Measurements from ENCODE around the gene PTCD3. TPM values are rescaled to one million over a fixed set of nuclear protein-coding genes. Genes with fewer than 3 reads are reported as not detected.
A peak's percentile ranks its signal among the peaks of the same experiment; 100 is the strongest.

PTCD3 gene
- total and polyA plus RNA-seq, 2 of the 4 experiments (the other 2 are of a cell fraction) = 44.0 to 48.9 TPM

DNA sequence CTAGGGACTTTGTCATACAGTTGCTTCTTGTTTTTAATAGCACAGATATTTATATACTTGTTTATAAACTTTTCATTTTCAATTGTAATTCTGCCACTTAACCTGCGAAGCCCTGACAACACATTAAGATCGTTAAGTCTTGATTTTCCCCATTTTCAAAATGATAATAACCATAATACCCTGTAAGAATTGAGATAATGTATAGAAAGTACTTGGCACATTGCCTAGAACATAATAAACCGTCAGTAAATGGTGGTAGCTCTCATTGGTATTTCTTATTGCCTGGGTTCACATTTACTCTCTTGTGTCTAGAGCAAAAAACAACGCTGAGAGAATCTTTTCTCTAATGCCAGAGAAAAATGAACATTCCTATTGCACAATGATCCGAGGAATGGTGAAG is 18.6 kb downstream of the PTCD3 start:
- DNase-seq = no peak
- Histone ChIP-seq H3K4ac (ENCODE audit: low read depth, low read length) (no peak overlapping the region), H3K4me3 (ENCODE audit: insufficient read depth, low read depth, low read length) (no peak overlapping the region), H3K4me2 (ENCODE audit: low read depth, low read length) (no peak overlapping the region), H2AFZ (replicated peaks; ENCODE audit: low read length, poor library complexity) (no peak overlapping the region), H3K18ac (ENCODE audit: low read depth, low read length) (no peak overlapping the region), H2BK15ac (ENCODE audit: low read depth, low read length) (no peak overlapping the region), H3K27ac (ENCODE audit: insufficient read depth, low read length) (no peak overlapping the region), H2BK20ac (ENCODE audit: low read depth, low read length) (no peak overlapping the region), H3K9ac (ENCODE audit: low read depth, low read length) (no peak overlapping the region), H3K4me1 (ENCODE audit: control insufficient read depth, insufficient read depth, low read length) (no peaks in the 10 kb centered on the region), H3K27me3 (ENCODE audit: control insufficient read depth, insufficient read depth, low read length) (no peaks in the 10 kb centered on the region), H2BK5ac (ENCODE audit: low read depth, low read length, poor library complexity, severe bottlenecking) (no peak overlapping the region), H4K5ac (ENCODE audit: low read depth, low read length) (no peak overlapping the region), H2BK120ac (ENCODE audit: low read depth, low read length) (no peak overlapping the region), H2AK5ac (ENCODE audit: low read depth, low read length) (no peak overlapping the region), H3K56ac (ENCODE audit: extremely low read depth, insufficient read depth, low read length) (no peak overlapping the region), H3K9me3 (ENCODE audit: control insufficient read depth, insufficient read depth, low read length) (no peaks in the 10 kb centered on the region), H4K20me1 (ENCODE audit: insufficient read depth, low read length) (no peaks in the 10 kb centered on the region), H3K79me1 (ENCODE audit: low read depth in 1 of 2, low read length in 2 of 2) (peaks cover 6 to 10% of the 10 kb centered on the region in 2 experiments; a peak in 3 of 4 replicates), H3K9me1 (ENCODE audit: insufficient read depth, low read length) (no peaks in the 10 kb centered on the region), H4K8ac (ENCODE audit: low read depth in 2 of 2, low read length in 2 of 2) (no peak overlapping the region), H4K91ac (ENCODE audit: insufficient read depth, low read depth, low read length) (no peak overlapping the region), H3K14ac (replicated peaks; ENCODE audit: low read depth, low read length) (no peak overlapping the region), H3K23ac (ENCODE audit: low read depth, low read length) (no peak overlapping the region), H2AK9ac (replicated peaks; ENCODE audit: low read depth, low read length, poor library complexity) (no peak overlapping the region), H3K36me3 (ENCODE audit: control insufficient read depth, insufficient read depth, low read length) (peaks cover 60% of the 10 kb centered on the region)
- in situ Hi-C loops (cut with MboI; ENCODE audit: low sequenced_read_pairs) (no loop called here), intact Hi-C loops (cut with micrococcal nuclease) (no loop called here), dilution Hi-C loops (cut with HindIII; ENCODE audit: low sequenced_read_pairs, unreplicated experiment) (no loop called here)
- CTCF ChIA-PET = no interaction called here
- no peak for ATAC-seq (ENCODE audit: low read depth)
- BruUV-seq (replicated peaks) = no TSS peak
- POLR2A ChIA-PET (ENCODE audit: unreplicated experiment) = no interaction called here
- no peak for TF ChIP-seq CHD1 (IDR thresholded peaks at IDR 0.05; ENCODE audit: low read depth, low read length)
- TF ChIP-seq, protein P1, sequence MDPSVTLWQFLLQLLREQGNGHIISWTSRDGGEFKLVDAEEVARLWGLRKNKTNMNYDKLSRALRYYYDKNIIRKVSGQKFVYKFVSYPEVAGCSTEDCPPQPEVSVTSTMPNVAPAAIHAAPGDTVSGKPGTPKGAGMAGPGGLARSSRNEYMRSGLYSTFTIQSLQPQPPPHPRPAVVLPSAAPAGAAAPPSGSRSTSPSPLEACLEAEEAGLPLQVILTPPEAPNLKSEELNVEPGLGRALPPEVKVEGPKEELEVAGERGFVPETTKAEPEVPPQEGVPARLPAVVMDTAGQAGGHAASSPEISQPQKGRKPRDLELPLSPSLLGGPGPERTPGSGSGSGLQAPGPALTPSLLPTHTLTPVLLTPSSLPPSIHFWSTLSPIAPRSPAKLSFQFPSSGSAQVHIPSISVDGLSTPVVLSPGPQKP (IDR thresholded peaks at IDR 0.05; ENCODE audit: borderline replicate concordance, low read depth, low read length) = no peak
- TF ChIP-seq CEBPB (IDR thresholded peaks at IDR 0.05; ENCODE audit: low read depth, low read length) = peak; percentile 45
- TF ChIP-seq RFX5 (IDR thresholded peaks at IDR 0.05; ENCODE audit: low read depth, low read length) = no peak
- no CpG with 5 or more reads among the region's 5 CpGs for WGBS, 2 experiments (ENCODE audit: extremely low coverage in 2 of 2, insufficient read length in 1 of 2)
